ENCODE data around the gene RASA4B.
A peak's percentile ranks its signal among the peaks of the same experiment; 100 is the strongest.

Gene RASA4B

DNA sequence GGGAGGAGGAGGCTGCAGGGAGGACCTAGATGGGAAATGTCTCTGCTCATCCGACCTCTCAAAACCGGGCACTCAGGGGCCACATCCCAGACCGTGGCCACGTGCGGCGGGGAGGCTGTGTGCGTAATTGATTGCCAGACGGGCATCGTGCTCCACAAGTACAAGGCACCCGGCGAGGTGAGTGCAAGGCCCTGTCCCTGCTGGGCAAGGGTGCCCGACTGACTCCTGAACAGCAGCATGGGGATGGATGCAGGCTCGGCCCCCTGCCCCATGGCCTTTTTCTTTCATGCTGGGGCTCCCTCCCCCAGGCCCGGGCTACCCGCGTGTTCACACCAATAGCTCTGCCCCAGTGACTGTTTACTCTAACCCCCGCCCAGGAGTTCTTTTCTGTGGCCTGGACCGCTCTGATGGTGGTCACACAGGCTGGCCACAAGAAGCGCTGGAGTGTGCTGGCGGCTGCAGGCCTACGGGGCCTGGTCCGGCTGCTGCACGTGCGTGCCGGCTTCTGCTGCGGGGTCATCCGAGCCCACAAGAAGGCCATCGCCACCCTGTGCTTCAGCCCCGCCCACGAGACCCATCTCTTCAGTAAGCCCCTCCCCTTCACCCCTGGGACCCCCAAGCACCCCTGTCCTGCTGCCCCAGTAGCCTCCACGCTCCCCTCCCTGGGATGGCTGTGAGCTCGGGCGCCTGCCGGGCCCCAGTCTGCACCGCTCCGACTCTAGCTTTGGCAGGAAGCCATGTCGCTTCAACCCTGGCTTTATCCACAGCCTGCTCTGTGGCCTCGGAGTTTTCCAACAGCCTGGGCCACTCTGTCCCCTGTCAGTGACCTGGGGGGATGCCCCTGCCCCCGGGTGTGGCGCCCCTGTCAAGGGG is 48.9 kb downstream of the RASA4B start:
- peaks cover 17% of the 10 kb centered on the region; the same call in 1 of the 2 replicates for H3F3A ChIP-seq (ENCODE audit: insufficient read depth)
- no peak overlapping the region for H3K4me3 ChIP-seq (ENCODE audit: insufficient read depth, low read length, poor library complexity, severe bottlenecking)
- H3K27me3 ChIP-seq (ENCODE audit: low read length): no peaks in the 10 kb centered on the region
- H3K27ac ChIP-seq (ENCODE audit: low read depth, low read length): no peak overlapping the region
- no peaks in the 10 kb centered on the region for H3K9me2 ChIP-seq (replicated peaks; ENCODE audit: insufficient read depth, low read length)
- H3K36me3 ChIP-seq (ENCODE audit: low read length): no peaks in the 10 kb centered on the region
- H3K9ac ChIP-seq (ENCODE audit: low read length): no peak overlapping the region
- H3K79me2 ChIP-seq (ENCODE audit: insufficient read depth, low read length): peaks cover 18% of the 10 kb centered on the region
- no peak for TF ChIP-seq EZH2phosphoT487 (conservative IDR thresholded peaks at IDR 0.05; ENCODE audit: low read length)
- TF ChIP-seq, protein P1, sequence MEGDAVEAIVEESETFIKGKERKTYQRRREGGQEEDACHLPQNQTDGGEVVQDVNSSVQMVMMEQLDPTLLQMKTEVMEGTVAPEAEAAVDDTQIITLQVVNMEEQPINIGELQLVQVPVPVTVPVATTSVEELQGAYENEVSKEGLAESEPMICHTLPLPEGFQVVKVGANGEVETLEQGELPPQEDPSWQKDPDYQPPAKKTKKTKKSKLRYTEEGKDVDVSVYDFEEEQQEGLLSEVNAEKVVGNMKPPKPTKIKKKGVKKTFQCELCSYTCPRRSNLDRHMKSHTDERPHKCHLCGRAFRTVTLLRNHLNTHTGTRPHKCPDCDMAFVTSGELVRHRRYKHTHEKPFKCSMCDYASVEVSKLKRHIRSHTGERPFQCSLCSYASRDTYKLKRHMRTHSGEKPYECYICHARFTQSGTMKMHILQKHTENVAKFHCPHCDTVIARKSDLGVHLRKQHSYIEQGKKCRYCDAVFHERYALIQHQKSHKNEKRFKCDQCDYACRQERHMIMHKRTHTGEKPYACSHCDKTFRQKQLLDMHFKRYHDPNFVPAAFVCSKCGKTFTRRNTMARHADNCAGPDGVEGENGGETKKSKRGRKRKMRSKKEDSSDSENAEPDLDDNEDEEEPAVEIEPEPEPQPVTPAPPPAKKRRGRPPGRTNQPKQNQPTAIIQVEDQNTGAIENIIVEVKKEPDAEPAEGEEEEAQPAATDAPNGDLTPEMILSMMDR (IDR thresholded peaks at IDR 0.05; ENCODE audit: insufficient read depth, low read length, poor library complexity, severe bottlenecking): no peak
- no peak overlapping the region for H2AFZ ChIP-seq (ENCODE audit: low read depth, low read length, severe bottlenecking)
- no peak overlapping the region for H3K4me2 ChIP-seq (ENCODE audit: low read depth, low read length, poor library complexity, severe bottlenecking)
- H4K20me1 ChIP-seq (ENCODE audit: low read depth, low read length): no peaks in the 10 kb centered on the region; the same call in 1 of the 2 replicates
- H3K9me3 ChIP-seq (ENCODE audit: insufficient read depth, low read length): no peaks in the 10 kb centered on the region

DNA sequence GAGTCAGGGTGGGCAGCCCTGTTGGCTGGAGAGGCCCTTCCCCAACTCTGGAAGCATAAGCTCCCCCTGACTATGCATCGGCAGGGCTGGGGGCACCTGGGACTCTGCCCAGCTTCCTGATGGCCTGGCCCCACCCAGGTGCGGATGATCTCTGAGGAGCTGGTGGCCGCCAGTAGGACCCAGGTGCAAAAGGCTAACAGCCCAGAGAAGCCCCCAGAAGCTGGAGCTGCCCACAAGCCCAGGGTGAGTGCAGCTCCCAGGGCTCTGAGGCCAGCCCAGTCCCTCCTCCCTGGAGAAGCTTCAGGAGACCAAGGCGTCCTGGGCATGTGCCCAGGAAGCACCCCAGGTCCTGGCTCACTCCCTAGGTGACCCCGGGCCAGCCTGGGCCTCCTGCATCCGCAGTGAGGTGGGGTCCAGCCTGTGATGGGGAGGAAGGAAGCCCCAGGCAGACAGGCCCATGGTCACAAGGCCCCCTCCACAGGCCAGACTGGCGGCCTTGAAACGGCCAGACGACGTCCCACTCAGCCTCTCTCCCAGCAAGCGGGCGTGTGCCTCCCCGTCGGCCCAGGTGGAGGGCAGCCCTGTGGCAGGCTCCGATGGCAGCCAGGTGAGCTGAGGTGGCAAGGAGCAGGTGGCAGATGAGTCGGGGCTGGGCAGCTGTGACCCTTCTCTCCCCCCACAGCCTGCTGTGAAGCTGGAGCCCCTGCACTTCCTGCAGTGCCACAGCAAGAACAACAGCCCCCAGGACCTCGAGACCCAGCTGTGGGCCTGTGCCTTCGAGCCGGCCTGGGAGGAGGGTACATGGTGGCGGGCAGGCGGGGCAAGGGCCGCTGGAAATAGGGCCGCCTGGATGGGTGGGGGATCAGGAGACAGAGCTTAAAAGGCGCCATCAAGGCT is 49.7 kb downstream of the RASA4B start:
- Histone ChIP-seq H3K9ac (ENCODE audit: low read length) (no peak overlapping the region), H3K27ac (ENCODE audit: low read depth, low read length) (no peak overlapping the region), H3F3A (ENCODE audit: insufficient read depth) (peaks cover 17% of the 10 kb centered on the region; the same call in 1 of the 2 replicates), H3K36me3 (ENCODE audit: low read length) (no peaks in the 10 kb centered on the region), H4K20me1 (ENCODE audit: low read depth, low read length) (no peaks in the 10 kb centered on the region; the same call in 1 of the 2 replicates), H3K79me2 (ENCODE audit: insufficient read depth, low read length) (peaks cover 25% of the 10 kb centered on the region), H3K9me2 (replicated peaks; ENCODE audit: insufficient read depth, low read length) (no peaks in the 10 kb centered on the region), H3K9me3 (ENCODE audit: insufficient read depth, low read length) (no peaks in the 10 kb centered on the region), H2AFZ (ENCODE audit: low read depth, low read length, severe bottlenecking) (no peak overlapping the region), H3K4me2 (ENCODE audit: low read depth, low read length, poor library complexity, severe bottlenecking) (no peak overlapping the region), H3K4me3 (ENCODE audit: insufficient read depth, low read length, poor library complexity, severe bottlenecking) (no peak overlapping the region), H3K27me3 (ENCODE audit: low read length) (no peaks in the 10 kb centered on the region)
- TF ChIP-seq, protein P1 (IDR thresholded peaks at IDR 0.05; ENCODE audit: insufficient read depth, low read length, poor library complexity, severe bottlenecking): no peak
- TF ChIP-seq EZH2phosphoT487 (conservative IDR thresholded peaks at IDR 0.05; ENCODE audit: low read length): no peak

DNA sequence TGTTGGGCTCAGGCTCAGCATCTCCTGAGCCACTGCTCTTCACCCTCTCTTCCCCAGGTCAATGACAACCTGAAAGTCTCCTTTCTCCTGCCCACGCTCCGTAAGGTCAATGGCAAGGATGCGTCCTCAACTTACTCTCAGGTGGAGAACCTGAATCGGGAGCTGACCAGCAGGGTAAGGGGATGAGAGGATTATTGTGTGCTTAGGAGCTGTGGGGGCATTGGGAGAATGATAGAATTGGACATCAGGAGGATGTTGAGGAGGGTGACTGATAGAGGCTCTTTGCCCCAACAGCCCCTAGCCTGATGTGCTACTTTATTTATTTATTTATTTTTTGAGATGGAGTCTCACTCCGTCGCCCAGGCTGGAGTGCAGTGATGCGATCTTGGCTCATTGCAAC is 51.5 kb downstream of the RASA4B start:
- Histone ChIP-seq H3K9me3 (ENCODE audit: insufficient read depth, low read length) (no peaks in the 10 kb centered on the region), H3K9me2 (replicated peaks; ENCODE audit: insufficient read depth, low read length) (no peaks in the 10 kb centered on the region), H3K4me3 (ENCODE audit: insufficient read depth, low read length, poor library complexity, severe bottlenecking) (peak overlapping the region; percentile 89), H3K4me2 (ENCODE audit: low read depth, low read length, poor library complexity, severe bottlenecking) (peak overlapping the region; percentile 72), H3K27ac (ENCODE audit: low read depth, low read length) (peak overlapping the region; percentile 75), H3F3A (ENCODE audit: insufficient read depth) (peaks cover 17% of the 10 kb centered on the region; the same call in 1 of the 2 replicates), H3K9ac (ENCODE audit: low read length) (peak overlapping the region; percentile 87), H2AFZ (ENCODE audit: low read depth, low read length, severe bottlenecking) (no peak overlapping the region), H3K36me3 (ENCODE audit: low read length) (no peaks in the 10 kb centered on the region), H3K27me3 (ENCODE audit: low read length) (no peaks in the 10 kb centered on the region), H4K20me1 (ENCODE audit: low read depth, low read length) (no peaks in the 10 kb centered on the region; the same call in 1 of the 2 replicates), H3K79me2 (ENCODE audit: insufficient read depth, low read length) (peaks cover 32% of the 10 kb centered on the region)
- TF ChIP-seq, protein P1 (IDR thresholded peaks at IDR 0.05; ENCODE audit: insufficient read depth, low read length, poor library complexity, severe bottlenecking): no peak
- no peak for TF ChIP-seq EZH2phosphoT487 (conservative IDR thresholded peaks at IDR 0.05; ENCODE audit: low read length)

Data from SU-DHL-6 (cell line).